GM21390 (cell line): Measurements from ENCODE around the gene OMD.
A peak's percentile ranks its signal among the peaks of the same experiment; 100 is the strongest.

Source experiments
- ATAC-seq: cut with Tn5 transposase; IDR thresholded peaks from one replicate; pipeline ENCODE4 v1.9.1; 2021; ENCODE audit not compliant: unreplicated experiment

The OMD gene

GRCh38 chr9:92424340-92424739 is at the start of gene OMD:
Gene OMD, minus strand, starts transcription at chr9:92424471. Its CDS starts 6,913 bp downstream, at chr9:92417558.
- no peak for ATAC-seq

- ATAC-seq: no peak
Observed at GRCh38 chr9:92468206-92468605, 43.9 kb upstream of the OMD start.

GRCh38 chr9:92467511-92467910 is 43.2 kb upstream of the OMD start:
- ATAC-seq: no peak

- no peak for ATAC-seq
Observed at GRCh38 chr9:92467041-92467440, 42.8 kb upstream of the OMD start.

- ATAC-seq: no peak
Observed at GRCh38 chr9:92463984-92464383, 39.7 kb upstream of the OMD start.

GRCh38 chr9:92463387-92463786 is 39.1 kb upstream of the OMD start:
- no peak for ATAC-seq

- no peak for ATAC-seq
Observed at GRCh38 chr9:92457576-92457975, 33.3 kb upstream of the OMD start.

- no peak for ATAC-seq
Observed at GRCh38 chr9:92455217-92455616, 30.9 kb upstream of the OMD start.

- no peak for ATAC-seq
Observed at GRCh38 chr9:92446536-92446935, 22.3 kb upstream of the OMD start.

- no peak for ATAC-seq
Observed at GRCh38 chr9:92444841-92445240, 20.6 kb upstream of the OMD start.

GRCh38 chr9:92440751-92441046 is 16.4 kb upstream of the OMD start:
- peak; percentile 63 for ATAC-seq

- ATAC-seq: no peak
Observed at GRCh38 chr9:92439921-92440750, 15.9 kb upstream of the OMD start.

- no peak for ATAC-seq
Observed at GRCh38 chr9:92438900-92439526, 14.7 kb upstream of the OMD start.

- ATAC-seq: no peak
Observed at GRCh38 chr9:92435263-92435662, 11.0 kb upstream of the OMD start.

GRCh38 chr9:92432972-92433548 is 8.8 kb upstream of the OMD start:
- no peak for ATAC-seq

GRCh38 chr9:92432350-92432749 is 8.1 kb upstream of the OMD start:
- no peak for ATAC-seq

- ATAC-seq: no peak
Observed at GRCh38 chr9:92429836-92430235, 5.6 kb upstream of the OMD start.

GRCh38 chr9:92426501-92427145 is 2.4 kb upstream of the OMD start:
- ATAC-seq: no peak

- no peak for ATAC-seq
Observed at GRCh38 chr9:92425474-92425873, 1.2 kb upstream of the OMD start.

GRCh38 chr9:92423612-92424011 is 659 bp downstream of the OMD start:
- ATAC-seq: no peak

GRCh38 chr9:92422611-92423338 is 1.5 kb downstream of the OMD start:
- ATAC-seq: no peak
